ENCODE data around the gene TMEM238. TPM values are rescaled to one million over a fixed set of nuclear protein-coding genes. Genes with fewer than 3 reads are reported as not detected.

TMEM238 gene
- total and polyA plus RNA-seq, 2 donors (not counting 3 experiments of a cell fraction or from before 2014, with no cell fraction given): 0.18 to 0.35 TPM

- Histone ChIP-seq H3K4me3 (replicated peaks in 1 of 3; ENCODE audit: insufficient read depth in 1 of 3, low read depth in 1 of 3, low read length in 3 of 3) (no peak overlapping the region), H3K27me3 (ENCODE audit: control insufficient read depth in 2 of 2, insufficient read depth in 2 of 2, low read length in 2 of 2) (peaks cover 12 to 17% of the 10 kb centered on the region in 2 experiments), H3K9me3 (replicated peaks; ENCODE audit: control insufficient read depth, insufficient read depth, low read length) (no peaks in the 10 kb centered on the region), H3K36me3 (ENCODE audit: control insufficient read depth in 2 of 2, extremely low read depth in 1 of 2, insufficient read depth in 2 of 2, low read length in 2 of 2) (no peaks in the 10 kb centered on the region), H3K79me2 (ENCODE audit: control insufficient read depth, insufficient read depth, low read length) (no peaks in the 10 kb centered on the region), H4K20me1 (replicated peaks; ENCODE audit: control insufficient read depth, extremely low read depth, insufficient read depth, low read length) (no peaks in the 10 kb centered on the region), H3K4me2 (ENCODE audit: insufficient read depth, low read length) (no peak overlapping the region), H3K9me1 (replicated peaks; ENCODE audit: control insufficient read depth, extremely low read depth, insufficient read depth, low read length) (no peaks in the 10 kb centered on the region), H3K4me1 (ENCODE audit: control insufficient read depth, extremely low read depth, insufficient read depth, low read length) (peaks cover 1% of the 10 kb centered on the region), H3K9ac (replicated peaks; ENCODE audit: extremely low read depth, insufficient read depth, low read length) (no peak overlapping the region), H2AFZ (ENCODE audit: low read depth, low read length) (no peak overlapping the region), H3K27ac (ENCODE audit: insufficient read depth, low read depth, low read length) (no peak overlapping the region)
- ChIA-PET CTCF (no interaction called here), POLR2A (no interaction called here)
- dilution Hi-C loops (cut with MboI; ENCODE audit: extremely low pct_ligation_motif_present, low sequenced_read_pairs) (no loop called here), intact Hi-C loops (cut with micrococcal nuclease) (no loop called here)
- TF ChIP-seq GATA2 (IDR thresholded peaks at IDR 0.05; ENCODE audit: insufficient read depth, insufficient read length, low read depth, low read length) (no peak), POLR2A (IDR thresholded peaks at IDR 0.05; ENCODE audit: low read depth, low read length) (no peak), MYC (IDR thresholded peaks at IDR 0.05; ENCODE audit: low read depth, low read length) (no peak), FOS (IDR thresholded peaks at IDR 0.05; ENCODE audit: borderline replicate concordance, insufficient read depth, low read length) (no peak), POLR2AphosphoS5 (IDR thresholded peaks at IDR 0.05; ENCODE audit: insufficient read depth, low read depth, low read length) (no peak), EZH2 (IDR thresholded peaks at IDR 0.05; ENCODE audit: borderline replicate concordance, low read depth, low read length, severe bottlenecking) (no peak), CTCF (IDR thresholded peaks at IDR 0.05; ENCODE audit: extremely low read depth in 1 of 2, insufficient read depth in 1 of 2, low read depth in 1 of 2, low read length in 2 of 2) (no peak), JUN (IDR thresholded peaks at IDR 0.05; ENCODE audit: borderline replicate concordance, insufficient read depth, insufficient read length, low read depth) (no peak)
- TF ChIP-seq, protein P1, sequence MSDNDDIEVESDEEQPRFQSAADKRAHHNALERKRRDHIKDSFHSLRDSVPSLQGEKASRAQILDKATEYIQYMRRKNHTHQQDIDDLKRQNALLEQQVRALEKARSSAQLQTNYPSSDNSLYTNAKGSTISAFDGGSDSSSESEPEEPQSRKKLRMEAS (IDR thresholded peaks at IDR 0.05; ENCODE audit: insufficient read depth, insufficient read length): no peak
- no peak for FAIRE-seq
- DNase-seq (ENCODE audit: low read depth, low spot score): no peak
- BruUV-seq (replicated peaks): no TSS peak
These were observed 4.9 kb downstream of the TMEM238 start for GRCh38 chr19:55379174-55379573.
